Measurements from ENCODE around the gene GAPDHS. TPM values are rescaled to one million over a fixed set of nuclear protein-coding genes. Genes with fewer than 3 reads are reported as not detected.

GAPDHS gene
- total and polyA plus RNA-seq, 2 of the 13 experiments (the other 11 are each of a cell fraction or from before 2014, with no cell fraction given): not detected

- H3K9ac ChIP-seq (ENCODE audit: insufficient read depth, low read depth, low read length): no peak overlapping the region
- peaks cover 11% of the 10 kb centered on the region for H3K79me2 ChIP-seq (ENCODE audit: insufficient read depth, low read length)
- peaks cover 47% of the 10 kb centered on the region for H3K4me1 ChIP-seq (ENCODE audit: insufficient read depth, low read length)
- WGBS (ENCODE audit: low lambda C conversion rate): 91% methylated on average over 5 of the region's 15 CpGs
- no peak for DNase-seq (ENCODE audit: low spot score)
- H3K4me3 ChIP-seq (replicated peaks in 1 of 3; ENCODE audit: insufficient read depth in 1 of 3, low read depth in 2 of 3, low read length in 3 of 3): no peak overlapping the region
- H3K27ac ChIP-seq (ENCODE audit: extremely low read length, insufficient read depth, low read length): no peak overlapping the region
- POLR2A ChIA-PET: no interaction called here
- H3K4me2 ChIP-seq (ENCODE audit: low read depth, low read length): no peak overlapping the region
- FAIRE-seq: no peak
- no peaks in the 10 kb centered on the region for H3K9me3 ChIP-seq (ENCODE audit: low read length)
- peaks cover 0 to 11% of the 10 kb centered on the region in 2 experiments; a peak in 1 of 5 replicates for H3K27me3 ChIP-seq (ENCODE audit: control insufficient read depth in 1 of 2, insufficient read depth in 2 of 2, low read length in 2 of 2)
- intact Hi-C loops (cut with micrococcal nuclease; ENCODE audit: unreplicated experiment): loop anchor here (1.0 to 10.0 kb wide), 3 partner anchors 65 to 167 kb away; partner anchors contain the start of genes COX6B1, ETV2 and HAUS5
- H2AFZ ChIP-seq (ENCODE audit: low read length): no peak overlapping the region
- ATAC-seq: no peak
- in situ Hi-C loops (cut with HindIII; ENCODE audit: extremely low pct_ligation_motif_present, low pct_unique_long_range_greater_than_20kb): loop anchor here (5.0 kb wide), 2 partner anchors 92 to 167 kb away; partner anchors contain the start of genes ETV2 and KMT2B
- no peaks in the 10 kb centered on the region for H4K20me1 ChIP-seq (ENCODE audit: insufficient read depth, low read length)
- BruUV-seq (replicated peaks): no TSS peak
- peaks cover 0 to 3% of the 10 kb centered on the region in 2 experiments; a peak in 3 of 5 replicates for H3K36me3 ChIP-seq (replicated peaks in 1 of 2; ENCODE audit: control insufficient read depth in 1 of 2, insufficient read depth in 2 of 2, low read length in 2 of 2)
- CTCF ChIA-PET (ENCODE audit: low intra/inter-chr PET ratio, low total read pairs): interaction anchor here (1.2 to 2.7 kb wide), 3 partner anchors 40 to 167 kb away, joined by 5 to 14 read pairs (median 8); no protein-coding TSS in a partner anchor
- TF ChIP-seq CTCF (CRISPR knock-in tag; IDR thresholded peaks at IDR 0.05): 0 out of 2 replicates have a peak, but pooled peaks have one; percentile 2
- TF ChIP-seq ZKSCAN1 (IDR thresholded peaks at IDR 0.05; ENCODE audit: low read length): peak; percentile 86
- TF ChIP-seq MAFF (IDR thresholded peaks at IDR 0.05; ENCODE audit: low read depth, low read length): peak; percentile 0; the same call in 1 of the 2 replicates
- TF ChIP-seq SRSF1 (optimal IDR thresholded peaks at IDR 0.05; ENCODE audit: low read depth, low read length): no peak
- no peak for TF ChIP-seq ZNF446 (CRISPR knock-in tag; IDR thresholded peaks at IDR 0.05)
- TF ChIP-seq RBFOX2 (IDR thresholded peaks at IDR 0.05; ENCODE audit: low read depth, low read length): 0 out of 2 replicates have a peak, but pooled peaks have one; percentile 8
- TF ChIP-seq AGO2 (optimal IDR thresholded peaks at IDR 0.05; ENCODE audit: low read depth, low read length): peak; percentile 63
- TF ChIP-seq ZBTB33 (CRISPR knock-in tag; IDR thresholded peaks at IDR 0.05): peak; percentile 92
- TF ChIP-seq CEBPZ (IDR thresholded peaks at IDR 0.05; ENCODE audit: low read length): no peak
These were observed 16.7 kb downstream of the GAPDHS start for GRCh38 chr19:35549879-35550523.
